Mucosa of descending colon (tissue), 3 donors: Measurements from ENCODE around the gene GPR82. TPM values are rescaled to one million over a fixed set of nuclear protein-coding genes. Genes with fewer than 3 reads are reported as not detected.
A peak's percentile ranks its signal among the peaks of the same experiment; 100 is the strongest.
"Not testable (repeated sequence)": the region's sequence is repeated elsewhere in the genome, so short reads cannot be mapped to it uniquely, and the experiment has no call there.

Experiments
- ATAC-seq: fragments of 200-7000 bp; cut with Tn5 transposase; one replicate; pipeline ENCODE4 v1.9.1; 2020; ENCODE audit warnings: mild to moderate bottlenecking, moderate library complexity
- DNase-seq, 3 donors: peaks; one replicate each; pipeline ENCODE4 v3.0.0-alpha.2; 2020
- H3K36me3 ChIP-seq: fragments of 200-600 bp; one replicate; pipeline ENCODE4 v1.8.0; 2021; ENCODE audit warnings: low read depth, mild to moderate bottlenecking
- H3K4me1 ChIP-seq: fragments of 200-600 bp; one replicate; pipeline ENCODE4 v1.8.0; 2021; ENCODE audit warnings: low read depth, mild to moderate bottlenecking
- H3K4me3 ChIP-seq: fragments of 200-600 bp; one replicate; pipeline ENCODE4 v1.8.0; 2021; ENCODE audit warnings: mild to moderate bottlenecking
- H3K9me3 ChIP-seq: fragments of 200-600 bp; one replicate; pipeline ENCODE4 v1.8.0; 2021; ENCODE audit warnings: mild to moderate bottlenecking
- CTCF ChIP-seq: fragments of 200-600 bp; IDR thresholded peaks from one replicate; pipeline ENCODE4 v1.8.0; 2022; ENCODE audit warnings: antibody characterized with exemption, mild to moderate bottlenecking
- intact Hi-C, 2 donors: fragments of 100-400 bp; cut with DNase I in 1 of 2; cut with micrococcal nuclease in 1 of 2; formaldehyde crosslinking; loops; one replicate each; pipeline versions ENCODE4 v1.11.0 to v1.11.1; 2022; cut with DNase I, micrococcal nuclease
- long read RNA-seq, 2 donors: library from polyadenylated mRNA; unstranded; transcript quantifications; one replicate each; pipeline ENCODE4 v2.0.0, GENCODE V29; 2019 to 2021
- total RNA-seq, 3 donors: library from RNA; stranded (reverse); fragmentation: NEBNext Ultra II Directional in 2 of 3; extraction: Animal tissue kit (Norgen Biotek cat#: 25700) in 2 of 3; gene quantifications; one replicate each; pipeline versions ENCODE4 v1.2.1 to v1.2.4, GENCODE V29; 2021 to 2023
- donor health status: DM: no; HTN: no; CAD: no; lungs with moderate emphysema.
- donor health status: DM: no; HTN: no; CAD: no.
- donor health status: DM: no; HTN: yes; CAD: no.

GPR82 gene, protein sequence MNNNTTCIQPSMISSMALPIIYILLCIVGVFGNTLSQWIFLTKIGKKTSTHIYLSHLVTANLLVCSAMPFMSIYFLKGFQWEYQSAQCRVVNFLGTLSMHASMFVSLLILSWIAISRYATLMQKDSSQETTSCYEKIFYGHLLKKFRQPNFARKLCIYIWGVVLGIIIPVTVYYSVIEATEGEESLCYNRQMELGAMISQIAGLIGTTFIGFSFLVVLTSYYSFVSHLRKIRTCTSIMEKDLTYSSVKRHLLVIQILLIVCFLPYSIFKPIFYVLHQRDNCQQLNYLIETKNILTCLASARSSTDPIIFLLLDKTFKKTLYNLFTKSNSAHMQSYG
- 1 to 10 TPM in 1 of 3 donors, under 1 TPM in 2; 0.57 to 1.3 (median 0.64) TPM for total RNA-seq
- long read RNA-seq, donor 1: 0 reads
- long read RNA-seq, donor 2: 0 reads

DNA sequence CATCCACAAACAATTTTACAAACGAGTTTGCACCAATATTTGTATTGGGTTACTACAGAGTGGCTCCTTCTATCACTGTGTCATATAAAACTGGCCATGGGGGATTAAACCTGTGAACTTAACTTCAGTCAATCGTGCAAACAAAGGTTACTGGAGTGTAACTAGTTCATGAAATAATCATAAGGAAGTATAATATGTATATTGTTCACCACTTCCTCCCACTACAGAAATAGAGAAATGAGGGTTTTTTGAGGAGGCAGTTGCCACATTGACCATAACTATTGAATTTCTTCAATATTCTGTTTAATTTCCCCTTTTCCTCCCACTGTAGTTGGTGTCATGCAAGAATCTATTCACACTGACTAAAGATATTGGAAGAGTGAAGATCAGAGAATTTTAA, at the start of gene GPR82:
Gene GPR82, plus strand, starts transcription at position 356 of the 400 bp plus-strand sequence. CDS start 2,846 bp downstream, outside the sequence.
- ATAC-seq (peak; percentile 30), DNase-seq (no peak)
- no peaks in the 10 kb centered on the region for H3K4me1 ChIP-seq
- H3K4me3 ChIP-seq: no peak within 1 kb of the TSS
- intact Hi-C loops: no loop called here
- no peak for TF ChIP-seq CTCF
- no peaks in the 10 kb centered on the region for H3K9me3 ChIP-seq
- no peaks in the 10 kb centered on the region for H3K36me3 ChIP-seq

DNA sequence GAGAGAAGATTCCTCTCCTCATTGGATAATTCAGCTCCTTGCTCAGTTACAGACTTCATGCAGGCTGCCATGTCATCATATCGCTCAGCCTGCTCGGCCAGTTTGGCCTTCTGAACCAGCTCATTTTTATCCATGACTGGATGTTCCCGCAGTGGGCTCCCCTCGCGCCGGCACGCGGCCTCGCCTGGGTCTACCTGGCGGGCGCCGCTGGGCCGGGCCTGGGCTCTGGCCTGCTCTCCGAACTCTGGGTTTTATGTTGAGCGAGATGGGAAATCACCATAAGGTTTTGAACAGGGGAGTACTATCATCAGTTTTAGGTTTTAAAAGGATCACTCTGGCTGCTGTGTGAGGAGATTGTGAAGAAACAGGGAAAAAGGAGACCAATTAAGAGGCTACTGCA, 47.6 kb upstream of the GPR82 start:
- H3K4me1 ChIP-seq, H3K9me3 ChIP-seq, H3K36me3 ChIP-seq, ATAC-seq, H3K4me3 ChIP-seq, DNase-seq, intact Hi-C loops: not testable (repeated sequence)

DNA sequence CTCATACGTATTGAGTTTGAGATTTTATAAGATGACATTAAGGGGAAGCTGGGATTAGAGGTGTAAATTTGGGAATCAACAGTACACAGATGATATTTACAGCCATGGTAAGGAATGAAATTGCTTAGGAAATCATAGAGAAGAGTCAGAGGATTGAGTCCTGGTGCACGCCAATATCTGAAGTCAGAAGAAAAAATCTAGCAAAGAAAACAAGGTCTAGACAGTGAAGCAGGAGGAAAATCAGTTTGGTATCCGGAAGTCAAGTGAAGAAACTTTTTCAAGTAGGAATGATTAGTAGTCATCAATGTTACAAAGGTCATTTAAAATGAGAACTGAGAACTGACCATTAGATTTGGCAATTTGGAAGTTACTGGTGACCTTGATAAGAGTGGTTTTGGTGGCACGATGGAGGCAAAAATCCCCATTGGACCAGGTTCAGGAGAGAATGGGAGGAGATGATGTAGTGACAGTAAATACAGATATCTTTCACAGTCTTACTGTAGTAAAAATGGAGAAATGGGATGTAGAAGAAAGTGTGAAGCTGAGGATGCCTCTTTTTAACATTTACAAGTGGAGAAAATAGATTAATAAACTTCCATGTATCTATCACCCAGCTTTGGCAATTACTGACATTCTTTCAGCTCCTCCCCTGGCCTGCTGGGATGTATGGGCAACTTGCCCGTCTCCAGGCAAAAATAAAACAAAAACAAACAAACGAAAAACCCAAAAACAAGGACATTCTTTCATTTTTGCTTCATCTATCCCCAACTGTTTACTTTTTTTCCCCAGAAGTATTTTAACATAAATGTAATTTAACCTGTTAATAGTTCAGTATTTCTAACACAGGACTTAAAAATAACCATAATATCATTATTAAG, 46.6 kb upstream of the GPR82 start:
- no peak for DNase-seq
- Histone ChIP-seq H3K4me1 (no peaks in the 10 kb centered on the region), H3K9me3 (no peaks in the 10 kb centered on the region), H3K4me3 (no peak overlapping the region), H3K36me3 (no peaks in the 10 kb centered on the region)
- no peak for TF ChIP-seq CTCF
- intact Hi-C loops: no loop called here
- ATAC-seq: no peak

DNA sequence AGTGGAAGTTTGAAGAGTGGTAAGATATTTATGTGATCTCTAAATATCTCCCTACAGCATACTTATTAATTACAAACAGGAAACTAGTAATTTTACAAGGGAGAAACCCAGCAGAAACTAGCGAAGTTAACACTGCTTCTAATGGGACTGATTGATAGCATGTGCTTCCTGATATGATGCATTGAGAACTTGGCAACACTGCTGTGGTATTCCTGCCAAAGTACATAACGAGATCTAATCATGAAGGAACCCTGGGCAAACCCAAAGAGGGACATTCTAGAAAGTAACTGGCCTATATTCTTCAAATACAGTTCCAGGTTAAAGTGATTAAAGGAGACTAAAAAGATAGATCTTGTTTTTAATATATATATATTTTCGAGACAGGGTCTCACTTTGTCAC, 39.8 kb upstream of the GPR82 start:
- TF ChIP-seq CTCF: no peak
- ATAC-seq: no peak
- Histone ChIP-seq H3K9me3 (no peaks in the 10 kb centered on the region), H3K36me3 (no peaks in the 10 kb centered on the region), H3K4me3 (no peak overlapping the region), H3K4me1 (no peaks in the 10 kb centered on the region)
- peak in 1 of 3 donors; percentile 22 for DNase-seq
- intact Hi-C loops: no loop called here

DNA sequence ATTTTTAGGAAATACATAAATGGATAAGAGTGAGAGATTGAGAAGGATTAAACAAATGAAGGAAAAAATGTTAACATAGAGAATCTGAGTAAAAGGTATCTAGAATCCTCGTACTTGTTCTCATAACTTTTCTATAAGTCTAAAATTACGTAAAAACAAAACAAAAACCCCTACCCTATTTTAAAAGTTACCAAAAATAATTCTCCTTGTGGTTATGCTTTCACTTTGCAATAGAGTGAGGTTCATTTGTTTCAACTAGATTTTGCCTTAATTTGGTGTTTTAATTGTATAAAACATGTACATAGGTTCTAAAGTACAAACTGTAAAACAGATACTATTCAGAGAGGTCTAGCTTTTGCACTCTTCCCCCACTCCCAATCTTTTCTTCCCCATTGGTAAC, 39.0 kb upstream of the GPR82 start:
- no peak for TF ChIP-seq CTCF
- no peaks in the 10 kb centered on the region for H3K9me3 ChIP-seq
- no peaks in the 10 kb centered on the region for H3K36me3 ChIP-seq
- ATAC-seq (no peak), DNase-seq (no peak)
- no peak overlapping the region for H3K4me3 ChIP-seq
- no peaks in the 10 kb centered on the region for H3K4me1 ChIP-seq
- intact Hi-C loops: no loop called here

- TF ChIP-seq CTCF: no peak
- no peak overlapping the region for H3K4me3 ChIP-seq
- no peak for ATAC-seq
- no peaks in the 10 kb centered on the region for H3K9me3 ChIP-seq
- no peak for DNase-seq
- H3K4me1 ChIP-seq: no peaks in the 10 kb centered on the region
- intact Hi-C loops: no loop called here
- H3K36me3 ChIP-seq: no peaks in the 10 kb centered on the region
Observed at GRCh38 chrX:41686788-41687187, 37.2 kb upstream of the GPR82 start.
